CD14-positive monocyte (primary cell): ENCODE measurements around the gene TICRR. TPM values are rescaled to one million over a fixed set of nuclear protein-coding genes. Genes with fewer than 3 reads are reported as not detected.

Source experiments
- DNase-seq, 3 donors: peaks; one replicate each; pipeline ENCODE4 v3.0.0-alpha.2; 2011 to 2022
- H2AFZ ChIP-seq: 2 replicates; pipeline ENCODE4 v1.6.0; 2012; ENCODE audit warnings: mild to moderate bottlenecking, low read depth, low read length, inconsistent platforms; ENCODE audit not compliant: insufficient read depth, poor library complexity, severe bottlenecking
- H3K27ac ChIP-seq, 2 donors: 1 replicate in 1 of 2; 2 replicates in 1 of 2; pipeline ENCODE4 v1.5.1; 2012 to 2013; ENCODE audit warnings: low read length in 2 of 2, control low read depth in 1 of 2, inconsistent platforms in 1 of 2, low read depth in 1 of 2, mild to moderate bottlenecking in 1 of 2
- H3K27me3 ChIP-seq, 2 donors: one replicate each; pipeline versions ENCODE4 v1.6.0 to v1.6.1; 2011 to 2013; ENCODE audit warnings: low read length in 2 of 2; ENCODE audit not compliant: control insufficient read depth in 2 of 2, insufficient read depth in 2 of 2
- H3K36me3 ChIP-seq, 2 donors: replicated peaks in 1 of 2; 1 replicate in 1 of 2; 2 replicates in 1 of 2; pipeline versions ENCODE4 v1.5.1 to v1.6.1; 2012 to 2013; ENCODE audit warnings: low read length in 2 of 2, control low read depth in 1 of 2, inconsistent platforms in 1 of 2, mild to moderate bottlenecking in 1 of 2; ENCODE audit not compliant: insufficient read depth in 2 of 2, control insufficient read depth in 1 of 2
- H3K4me1 ChIP-seq, 2 donors: 1 replicate in 1 of 2; 2 replicates in 1 of 2; pipeline versions ENCODE4 v1.5.1 to v1.6.1; 2012 to 2013; ENCODE audit warnings: low read length in 2 of 2, control low read depth in 1 of 2, inconsistent platforms in 1 of 2, mild to moderate bottlenecking in 1 of 2, moderate library complexity in 1 of 2; ENCODE audit not compliant: insufficient read depth in 2 of 2, control insufficient read depth in 1 of 2
- H3K4me2 ChIP-seq: replicated peaks from 2 replicates; pipeline ENCODE3; 2012; ENCODE audit warnings: low read length, moderate library complexity, mild to moderate bottlenecking; ENCODE audit not compliant: poor library complexity, severe bottlenecking; ENCODE audit errors: extremely low read depth
- H3K4me3 ChIP-seq, 3 experiments: fragments of 200-600 bp in 1 of 3; sonication (generic) in 1 of 3; replicated peaks in 1 of 3; 1 replicate in 2 of 3; 2 replicates in 1 of 3; pipeline ENCODE4 v1.5.1; 2011 to 2013; ENCODE audit warnings: low read length in 3 of 3, mild to moderate bottlenecking in 3 of 3, control low read depth in 2 of 3, low read depth in 2 of 3, inconsistent platforms in 1 of 3, moderate library complexity in 1 of 3
- H3K79me2 ChIP-seq: 2 replicates; pipeline ENCODE4 v1.6.0; 2012; ENCODE audit warnings: mild to moderate bottlenecking, control low read depth, inconsistent platforms, low read length, moderate library complexity; ENCODE audit not compliant: insufficient read depth
- H3K9ac ChIP-seq: 2 replicates; pipeline ENCODE4 v1.6.0; 2017; ENCODE audit warnings: low read length, mild to moderate bottlenecking; ENCODE audit not compliant: insufficient read depth, poor library complexity, severe bottlenecking
- H3K9me3 ChIP-seq, 2 donors: replicated peaks in 1 of 2; 1 replicate in 1 of 2; 2 replicates in 1 of 2; pipeline versions ENCODE4 v1.5.1 to v1.6.1; 2012 to 2013; ENCODE audit warnings: low read length in 2 of 2, control low read depth in 1 of 2; ENCODE audit not compliant: control insufficient read depth in 1 of 2, insufficient read depth in 1 of 2
- H4K20me1 ChIP-seq: 2 replicates; pipeline ENCODE4 v1.6.0; 2012; ENCODE audit warnings: mild to moderate bottlenecking, low read length, control low read depth, moderate library complexity; ENCODE audit not compliant: insufficient read depth
- H3K27ac Mint-ChIP-seq, 7 donors: one replicate each; pipeline ENCODE4 v1.8.0; 2020; ENCODE audit warnings: mild to moderate bottlenecking in 7 of 7, mixed read lengths in 7 of 7, moderate library complexity in 6 of 7, inconsistent platforms in 2 of 7
- H3K27me3 Mint-ChIP-seq, 3 donors: one replicate each; pipeline ENCODE4 v1.8.0; 2021 to 2022; ENCODE audit warnings: low read depth in 3 of 3, mild to moderate bottlenecking in 3 of 3, mixed read lengths in 3 of 3, moderate library complexity in 3 of 3, inconsistent platforms in 1 of 3
- H3K36me3 Mint-ChIP-seq, 2 donors: one replicate each; pipeline ENCODE4 v1.8.0; 2020; ENCODE audit warnings: mixed read lengths in 2 of 2, inconsistent platforms in 1 of 2, mild to moderate bottlenecking in 1 of 2
- H3K4me1 Mint-ChIP-seq: one replicate; pipeline ENCODE4 v1.8.0; 2020; ENCODE audit warnings: mild to moderate bottlenecking, mixed read lengths
- H3K4me3 Mint-ChIP-seq, 2 donors: one replicate each; pipeline ENCODE4 v1.8.0; 2020; ENCODE audit warnings: mild to moderate bottlenecking in 2 of 2, mixed read lengths in 2 of 2, moderate library complexity in 1 of 2
- H3K9me3 Mint-ChIP-seq, 7 donors: one replicate each; pipeline ENCODE4 v1.8.0; 2020 to 2022; ENCODE audit warnings: mixed read lengths in 7 of 7, mild to moderate bottlenecking in 6 of 7, moderate library complexity in 6 of 7, inconsistent platforms in 2 of 7
- WGBS: methylation state at CpG from one replicate; pipeline ENCODE4 v1.1.5; 2013; ENCODE audit warnings: missing lambda C conversion rate; ENCODE audit not compliant: insufficient coverage; 5-methylcytosine and 5-hydroxymethylcytosine counted together
- intact Hi-C, 2 donors: fragments of 100-400 bp; cut with micrococcal nuclease; formaldehyde crosslinking; loops; one replicate each; pipeline versions ENCODE4 v1.15.0 to v1.15.1; 2023
- polyA plus RNA-seq, 3 donors: library from polyadenylated mRNA; depleted of rRNA in 1 of 3; unstranded in 2 of 3; stranded (reverse) in 1 of 3; fragments of 300-500 nt in 2 of 3; fragments of >200 nt in 1 of 3; fragmentation: Illumina TruSeq in 2 of 3; gene quantifications; 1 replicate in 2 of 3; 2 replicates in 1 of 3; pipeline ENCODE4 v1.2.3, GENCODE V29; 2012 to 2021
- TF ChIP-seq, protein P1 (sequence below): fragments of 200-600 bp; IDR thresholded peaks from one replicate; pipeline ENCODE4 v1.8.0; 2022; ENCODE audit warnings: antibody characterized with exemption, mild to moderate bottlenecking

Gene TICRR
- polyA plus RNA-seq, 3 donors = not detected

DNA sequence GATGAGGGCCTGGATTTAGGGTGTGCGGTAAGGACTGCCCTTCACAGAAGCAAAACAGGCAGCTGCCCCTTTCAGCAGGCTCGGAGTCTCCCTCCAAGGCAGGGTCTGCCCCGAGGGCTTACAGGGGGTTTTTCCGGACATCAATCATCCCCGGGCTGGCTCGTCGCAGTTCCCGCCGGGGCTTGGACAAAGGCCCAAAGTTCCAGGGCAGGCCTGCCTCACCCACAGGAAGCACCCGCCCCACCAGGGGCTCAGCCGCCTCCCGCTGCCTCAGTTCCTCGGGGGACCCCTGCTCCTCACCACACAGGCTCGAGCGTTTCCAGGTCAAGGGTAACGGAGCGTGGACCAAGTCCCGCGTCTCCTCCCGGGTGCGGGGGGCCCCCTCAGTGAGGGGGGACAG lies 53.0 kb downstream of the TICRR start:
- Mint-ChIP-seq H3K27me3 (peaks cover 0 to 4% (median 1%) of the 10 kb centered on the region in 3 donors), H3K27ac (no peak overlapping the region), H3K4me3 (no peak overlapping the region), H3K4me1 (no peaks in the 10 kb centered on the region), H3K36me3 (peaks cover 74 to 86% of the 10 kb centered on the region in 2 donors), H3K9me3 (peaks cover 21 to 31% (median 26%) of the 10 kb centered on the region in 7 donors)
- intact Hi-C loops = no loop called here
- Histone ChIP-seq H3K9ac (no peak overlapping the region), H3K27ac (no peak overlapping the region), H3K4me3 (no peak overlapping the region), H3K4me1 (no peaks in the 10 kb centered on the region), H3K4me2 (no peak overlapping the region), H2AFZ (no peak overlapping the region), H3K79me2 (no peaks in the 10 kb centered on the region), H3K27me3 (no peaks in the 10 kb centered on the region), H4K20me1 (no peaks in the 10 kb centered on the region), H3K9me3 (peaks cover 3 to 43% of the 10 kb centered on the region in 2 donors), H3K36me3 (peaks cover 76 to 82% of the 10 kb centered on the region in 2 donors)
- TF ChIP-seq, protein P1, sequence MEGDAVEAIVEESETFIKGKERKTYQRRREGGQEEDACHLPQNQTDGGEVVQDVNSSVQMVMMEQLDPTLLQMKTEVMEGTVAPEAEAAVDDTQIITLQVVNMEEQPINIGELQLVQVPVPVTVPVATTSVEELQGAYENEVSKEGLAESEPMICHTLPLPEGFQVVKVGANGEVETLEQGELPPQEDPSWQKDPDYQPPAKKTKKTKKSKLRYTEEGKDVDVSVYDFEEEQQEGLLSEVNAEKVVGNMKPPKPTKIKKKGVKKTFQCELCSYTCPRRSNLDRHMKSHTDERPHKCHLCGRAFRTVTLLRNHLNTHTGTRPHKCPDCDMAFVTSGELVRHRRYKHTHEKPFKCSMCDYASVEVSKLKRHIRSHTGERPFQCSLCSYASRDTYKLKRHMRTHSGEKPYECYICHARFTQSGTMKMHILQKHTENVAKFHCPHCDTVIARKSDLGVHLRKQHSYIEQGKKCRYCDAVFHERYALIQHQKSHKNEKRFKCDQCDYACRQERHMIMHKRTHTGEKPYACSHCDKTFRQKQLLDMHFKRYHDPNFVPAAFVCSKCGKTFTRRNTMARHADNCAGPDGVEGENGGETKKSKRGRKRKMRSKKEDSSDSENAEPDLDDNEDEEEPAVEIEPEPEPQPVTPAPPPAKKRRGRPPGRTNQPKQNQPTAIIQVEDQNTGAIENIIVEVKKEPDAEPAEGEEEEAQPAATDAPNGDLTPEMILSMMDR = no peak
- DNase-seq = no peak
- 96% methylated on average over 21 of the region's 21 CpGs for WGBS

DNA sequence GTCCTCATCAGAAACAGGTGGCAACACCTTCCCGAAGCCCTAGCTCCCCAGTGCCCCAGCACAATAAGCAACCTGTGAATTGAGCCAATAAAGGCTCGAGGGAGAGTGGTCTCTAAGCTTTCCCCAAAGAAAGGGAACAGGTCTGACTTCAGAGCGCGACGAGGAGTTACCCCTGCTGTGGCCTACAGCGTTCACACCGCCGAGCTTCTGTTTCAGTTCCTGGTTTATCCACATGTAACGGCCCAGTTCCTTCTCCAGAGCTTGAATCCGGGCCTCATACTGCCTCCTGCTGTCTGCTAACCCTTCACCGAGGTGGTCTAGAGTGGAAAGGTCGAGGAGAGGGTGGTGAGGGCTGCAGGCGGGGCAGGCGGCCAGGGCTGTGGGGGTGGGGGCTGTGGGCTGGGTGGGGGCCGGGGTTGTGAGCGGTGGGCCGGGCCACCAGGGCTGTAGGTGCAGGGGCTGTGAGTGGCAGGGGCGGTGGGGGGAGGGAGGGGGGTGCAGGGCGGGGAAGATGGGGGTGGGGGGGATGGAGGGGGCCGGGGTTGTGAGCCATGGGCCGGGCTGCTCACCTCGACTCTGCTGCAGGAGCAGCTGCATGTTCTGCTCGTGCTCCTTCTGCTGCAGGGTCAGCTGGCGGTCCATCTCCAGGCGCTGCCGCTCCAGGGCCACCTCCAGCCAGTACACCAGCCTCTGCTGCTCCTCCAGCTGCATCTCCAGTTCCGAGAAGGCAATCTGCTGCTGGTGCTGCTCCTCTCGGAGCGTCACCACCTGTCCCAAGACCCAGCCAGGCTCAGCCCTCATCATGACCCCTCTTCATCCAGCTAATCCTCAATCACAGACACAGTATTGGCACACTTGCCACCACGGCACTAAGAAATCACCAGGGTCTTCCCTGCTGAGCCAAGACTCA lies 53.8 kb downstream of the TICRR start:
- Mint-ChIP-seq H3K9me3 (peaks cover 28 to 38% (median 33%) of the 10 kb centered on the region in 7 donors), H3K27ac (peak overlapping the region in 3 of 7 donors; percentile 36 to 38 (median 37)), H3K36me3 (peaks cover 66 to 79% of the 10 kb centered on the region in 2 donors), H3K4me3 (no peak overlapping the region), H3K27me3 (peaks cover 1% of the 10 kb centered on the region in 3 donors), H3K4me1 (no peaks in the 10 kb centered on the region)
- intact Hi-C loops = no loop called here
- no peak overlapping the region for H3K9ac ChIP-seq
- no peak overlapping the region for H3K4me2 ChIP-seq
- no peak overlapping the region for H3K4me3 ChIP-seq
- H3K27me3 ChIP-seq = no peaks in the 10 kb centered on the region
- no peaks in the 10 kb centered on the region for H3K79me2 ChIP-seq
- 71% methylated on average over 17 of the region's 30 CpGs for WGBS
- DNase-seq = no peak
- no peak overlapping the region for H2AFZ ChIP-seq
- H4K20me1 ChIP-seq = no peaks in the 10 kb centered on the region
- peaks cover 69 to 74% of the 10 kb centered on the region in 2 donors for H3K36me3 ChIP-seq
- H3K9me3 ChIP-seq = peaks cover 9 to 50% of the 10 kb centered on the region in 2 donors
- TF ChIP-seq, protein P1 = no peak
- no peaks in the 10 kb centered on the region for H3K4me1 ChIP-seq
- H3K27ac ChIP-seq = no peak overlapping the region
